GM12801 (cell line): ENCODE results near the gene NRIP3.

Experiments used
- TF ChIP-seq, protein P1 (sequence below): IDR thresholded peaks from one replicate; pipeline ENCODE4 v1.5.1; 2011; ENCODE audit warnings: control low read depth; ENCODE audit not compliant: insufficient read length; ENCODE audit errors: extremely low read depth

NRIP3 gene

DNA sequence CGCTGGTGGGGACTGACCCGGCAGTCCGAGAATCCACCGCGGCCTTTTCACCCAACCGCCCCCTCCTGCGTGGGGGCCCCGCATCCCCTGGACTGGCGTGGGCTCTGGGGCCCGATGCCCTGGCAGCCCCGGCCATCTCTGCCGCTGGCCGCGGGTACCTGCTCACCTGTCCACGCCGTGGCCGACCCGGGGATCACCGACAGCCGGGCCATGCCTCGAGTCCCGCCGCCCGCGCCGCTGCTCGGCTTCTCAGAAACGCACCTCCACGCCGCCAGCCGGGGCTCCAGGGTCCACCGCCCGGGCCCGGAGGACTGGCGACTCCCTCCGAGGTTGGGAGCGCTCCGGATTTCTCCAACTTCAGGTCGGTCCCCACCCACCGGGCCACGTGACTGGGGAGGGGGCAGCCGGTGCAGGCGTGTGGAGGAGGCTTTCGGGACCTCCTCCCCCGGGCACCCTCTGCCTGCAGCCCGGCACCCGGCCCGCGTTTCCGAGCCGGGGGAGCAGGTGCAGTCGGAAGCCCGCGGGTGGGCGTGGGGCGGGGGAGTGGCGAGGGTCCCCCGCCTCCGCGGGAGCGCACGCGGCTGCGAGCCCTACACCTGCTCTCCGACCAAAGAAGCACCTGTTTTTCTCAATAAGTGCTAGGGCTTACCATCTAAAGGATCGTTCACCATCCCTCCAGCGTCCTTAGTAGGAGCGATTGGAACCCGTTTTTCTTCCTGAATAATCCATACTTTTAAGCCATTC lies 554 bp upstream of the NRIP3 start:
- TF ChIP-seq, protein P1, sequence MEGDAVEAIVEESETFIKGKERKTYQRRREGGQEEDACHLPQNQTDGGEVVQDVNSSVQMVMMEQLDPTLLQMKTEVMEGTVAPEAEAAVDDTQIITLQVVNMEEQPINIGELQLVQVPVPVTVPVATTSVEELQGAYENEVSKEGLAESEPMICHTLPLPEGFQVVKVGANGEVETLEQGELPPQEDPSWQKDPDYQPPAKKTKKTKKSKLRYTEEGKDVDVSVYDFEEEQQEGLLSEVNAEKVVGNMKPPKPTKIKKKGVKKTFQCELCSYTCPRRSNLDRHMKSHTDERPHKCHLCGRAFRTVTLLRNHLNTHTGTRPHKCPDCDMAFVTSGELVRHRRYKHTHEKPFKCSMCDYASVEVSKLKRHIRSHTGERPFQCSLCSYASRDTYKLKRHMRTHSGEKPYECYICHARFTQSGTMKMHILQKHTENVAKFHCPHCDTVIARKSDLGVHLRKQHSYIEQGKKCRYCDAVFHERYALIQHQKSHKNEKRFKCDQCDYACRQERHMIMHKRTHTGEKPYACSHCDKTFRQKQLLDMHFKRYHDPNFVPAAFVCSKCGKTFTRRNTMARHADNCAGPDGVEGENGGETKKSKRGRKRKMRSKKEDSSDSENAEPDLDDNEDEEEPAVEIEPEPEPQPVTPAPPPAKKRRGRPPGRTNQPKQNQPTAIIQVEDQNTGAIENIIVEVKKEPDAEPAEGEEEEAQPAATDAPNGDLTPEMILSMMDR = no peak

DNA sequence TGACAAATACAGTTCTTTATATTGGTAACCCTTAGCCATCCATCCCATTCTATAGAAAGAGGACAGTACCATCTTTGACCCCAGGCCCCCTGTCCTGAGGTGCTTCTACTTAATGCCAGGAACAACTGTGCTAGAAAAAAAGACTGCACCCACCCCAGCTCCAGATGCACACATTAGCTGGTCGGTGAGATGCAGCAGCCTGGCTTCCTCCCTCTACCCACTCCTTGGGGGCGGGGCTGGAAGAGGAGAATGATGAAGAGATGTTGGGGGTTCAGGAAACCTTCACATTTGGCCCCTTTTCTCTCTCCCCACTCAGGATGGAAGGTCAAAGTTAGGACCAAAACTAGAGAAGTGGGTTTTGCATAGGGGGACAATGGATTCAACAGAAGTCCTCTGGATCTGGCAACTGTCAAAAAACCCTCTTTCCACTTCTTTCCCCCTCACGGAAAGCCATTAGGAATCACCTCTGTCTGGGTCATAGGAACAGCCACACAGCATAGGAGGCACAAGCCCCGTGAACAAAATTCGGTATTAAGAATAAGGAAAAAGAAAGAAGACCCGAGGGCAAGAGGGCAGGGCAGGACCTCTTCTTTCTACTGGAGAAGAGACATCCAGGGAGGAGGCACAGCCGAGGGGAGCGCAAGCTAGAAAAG lies 755 bp downstream of the NRIP3 start:
- TF ChIP-seq, protein P1 = no peak

DNA sequence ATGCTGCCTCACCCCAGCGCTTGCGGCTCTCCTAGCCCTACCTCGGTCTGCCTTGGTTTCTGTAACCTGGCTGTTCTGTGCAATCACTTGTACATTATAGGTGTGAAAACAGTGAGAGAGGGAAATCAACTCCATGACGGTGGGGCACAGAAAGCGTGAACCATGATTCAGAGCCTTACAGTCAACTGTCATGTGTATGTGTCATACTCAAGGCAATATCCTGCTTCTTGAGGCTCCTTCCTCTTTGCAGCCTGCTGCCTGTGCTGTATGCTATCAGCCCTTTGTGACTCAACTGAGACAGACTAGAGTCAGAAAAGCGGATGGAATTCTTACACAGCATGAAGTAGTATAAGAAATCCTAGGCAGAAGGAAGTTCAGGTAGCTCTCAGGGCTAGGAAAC lies 2.1 kb downstream of the NRIP3 start:
- TF ChIP-seq, protein P1 = no peak

DNA sequence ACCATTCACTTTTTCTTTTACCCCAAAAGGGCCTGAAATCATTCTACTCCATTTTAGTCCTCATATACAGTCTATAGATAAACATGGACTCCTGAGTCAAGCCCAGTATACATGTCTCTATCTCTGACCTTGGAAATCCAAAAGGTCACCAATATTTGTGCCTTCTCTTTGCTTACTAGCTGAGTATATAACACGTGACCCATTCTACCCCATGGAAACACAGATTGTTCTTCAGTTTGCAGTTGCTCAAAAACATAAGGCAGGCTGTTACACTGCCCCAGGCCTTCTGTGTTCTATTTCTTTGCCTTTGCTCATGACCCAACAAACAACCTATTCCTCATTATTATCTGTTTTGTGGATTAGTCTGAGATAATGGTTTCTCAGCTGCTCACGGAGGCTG lies 5.8 kb downstream of the NRIP3 start:
- TF ChIP-seq, protein P1 = no peak

DNA sequence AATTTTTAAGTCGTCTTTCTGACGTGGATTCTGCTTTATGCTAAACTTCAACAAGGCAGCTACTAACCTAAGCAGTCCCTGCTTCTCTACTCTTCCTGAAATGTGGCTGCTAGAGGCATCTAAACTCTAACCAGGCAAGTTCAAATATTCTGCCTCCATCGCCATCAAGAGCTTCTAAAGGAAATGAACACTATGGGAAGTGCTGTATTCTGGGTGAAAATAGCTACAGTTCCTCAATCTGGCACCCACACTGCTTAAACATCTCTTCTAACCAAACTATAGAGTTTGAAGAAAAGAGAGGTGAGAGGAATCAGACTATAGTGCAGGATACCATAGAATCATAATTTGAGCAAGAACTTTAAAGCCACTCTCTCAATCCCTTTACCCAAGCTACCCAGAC lies 6.3 kb downstream of the NRIP3 start:
- TF ChIP-seq, protein P1 = no peak

DNA sequence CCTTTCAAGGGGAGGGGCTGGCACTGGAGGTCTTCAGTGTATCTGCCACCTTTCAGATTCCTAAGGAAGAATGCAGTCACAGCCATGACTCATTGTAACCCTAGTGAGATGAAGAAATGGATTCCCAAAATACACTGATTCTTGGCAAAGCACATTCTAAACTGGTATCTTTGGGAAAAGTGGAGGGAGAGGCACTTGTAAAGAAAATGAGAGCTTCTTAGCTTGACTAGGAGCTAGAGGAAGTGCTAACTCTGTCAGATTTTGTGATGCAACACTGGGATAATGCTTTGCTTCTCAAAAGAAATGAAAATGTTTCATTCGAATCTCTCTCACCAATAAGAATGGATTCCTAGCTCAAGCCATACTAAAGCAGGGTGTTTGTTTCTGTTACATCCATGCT lies 14.3 kb downstream of the NRIP3 start:
- TF ChIP-seq, protein P1 = no peak

DNA sequence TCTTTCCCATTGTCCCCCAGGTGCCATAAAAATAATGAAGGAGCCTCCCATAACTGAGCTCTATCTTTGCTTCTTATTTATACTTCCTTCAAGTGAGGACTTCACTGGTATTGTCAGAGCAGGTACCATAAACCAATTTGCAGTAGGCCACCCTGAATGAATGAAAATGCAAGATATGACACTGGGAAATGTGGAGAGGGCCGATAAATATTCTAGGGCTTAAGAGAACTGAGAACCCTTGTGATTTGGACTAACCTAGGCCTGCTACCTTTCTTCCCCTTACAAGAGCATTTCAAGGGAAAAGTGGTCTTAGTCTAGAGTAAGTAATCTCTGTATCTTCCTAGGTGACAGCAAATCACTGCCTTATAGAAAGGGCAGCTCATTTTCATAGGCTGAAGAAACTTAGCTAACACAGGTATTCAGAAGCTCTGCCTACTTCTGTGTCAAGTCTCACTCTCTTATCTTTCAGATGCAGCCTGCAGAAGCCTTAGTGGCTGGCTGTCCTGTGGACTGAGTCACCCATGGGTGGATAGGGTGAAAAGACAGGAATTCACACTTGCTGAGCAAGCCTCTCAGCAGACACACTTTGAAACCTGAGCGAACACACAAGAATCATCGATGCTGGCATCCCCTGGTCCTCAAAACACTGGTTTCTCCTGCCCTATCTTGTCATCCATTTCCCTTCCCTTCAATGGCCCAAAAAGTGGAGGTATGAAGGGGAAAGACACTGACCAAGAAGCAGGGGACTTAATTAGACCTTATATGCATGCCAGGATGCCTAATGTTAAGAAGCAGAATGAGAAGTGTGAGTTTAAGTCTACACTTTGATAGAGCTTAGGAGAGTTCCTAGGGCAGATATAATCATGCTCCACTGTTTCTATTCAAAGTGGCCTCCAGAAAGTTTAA lies 15.2 kb downstream of the NRIP3 start:
- TF ChIP-seq, protein P1 = no peak
